GM12878 (cell line): ENCODE results near the gene PPP2R5B. TPM values are rescaled to one million over a fixed set of nuclear protein-coding genes. Genes with fewer than 3 reads are reported as not detected.

Experiments
- ATAC-seq: fragments of 200-7000 bp; cut with Tn5 transposase; 3 replicates; pipeline ENCODE4 v1.9.1; 2020; ENCODE audit warnings: mild to moderate bottlenecking, moderate library complexity
- BruUV-seq: library from RNA; stranded (reverse); fragments of 400-500 nt; replicated peaks from 2 replicates; lab custom pipeline; 2021; lab: Mats Ljungman, UMichigan
- CTCF ChIA-PET: fragments of 300-600 bp; sonication (Branson Sonifier 250); formaldehyde crosslinking; extraction: SDS; loops from one replicate; lab custom pipeline; 2021; ENCODE audit warnings: inconsistent platforms; lab: Yijun Ruan, JAX
- POLR2A ChIA-PET: fragments of 350-600 bp; formaldehyde crosslinking; extraction: SDS; loops from one replicate; lab custom pipeline; 2021; ENCODE audit warnings: inconsistent platforms; lab: Charles Lee
- RAD21 ChIA-PET: fragments of 300-600 bp; sonication (Branson Sonifier 250); formaldehyde crosslinking; loops from one replicate; lab custom pipeline; 2023; ENCODE audit warnings: antibody characterized with exemption; ENCODE audit not compliant: unreplicated experiment; lab: Charles Lee
- SMC1A ChIA-PET: fragments of 300-600 bp; sonication (Branson Sonifier 250); formaldehyde crosslinking; loops from one replicate; lab custom pipeline; 2023; ENCODE audit not compliant: unreplicated experiment, uncharacterized antibody; lab: Charles Lee
- DNase-seq: peaks from one replicate; pipeline ENCODE4 v3.0.0-alpha.2; 2011; ENCODE audit warnings: low read depth, low spot score
- FAIRE-seq: peaks from 3 replicates; lab custom pipeline; 2011; peaks lifted over from hg19 to GRCh38; lab: Jason Lieb, UNC
- H2AFZ ChIP-seq: 2 replicates; pipeline ENCODE4 v1.6.0; 2011; ENCODE audit warnings: low read depth, low read length, control low read depth; ENCODE audit not compliant: control insufficient read depth
- H3K27ac ChIP-seq: 2 replicates; pipeline ENCODE4 v1.5.1; 2011; ENCODE audit warnings: control low read depth; ENCODE audit not compliant: control insufficient read depth, insufficient read depth
- H3K27me3 ChIP-seq, 2 experiments: replicated peaks in 1 of 2; 2 replicates each; pipeline versions ENCODE4 v1.6.0 to v1.6.1; 2011; ENCODE audit warnings: low read length in 1 of 2; ENCODE audit not compliant: control insufficient read depth in 2 of 2, insufficient read depth in 2 of 2
- H3K36me3 ChIP-seq, 2 experiments: 2 replicates each; pipeline ENCODE4 v1.5.1; 2011; ENCODE audit warnings: low read length in 1 of 2; ENCODE audit not compliant: control insufficient read depth in 2 of 2, insufficient read depth in 2 of 2
- H3K4me1 ChIP-seq: 2 replicates; pipeline ENCODE4 v1.6.1; 2011; ENCODE audit warnings: mild to moderate bottlenecking, low read length, moderate library complexity, mixed read lengths; ENCODE audit not compliant: control insufficient read depth, insufficient read depth
- H3K4me2 ChIP-seq: 2 replicates; pipeline ENCODE4 v1.6.0; 2011; ENCODE audit warnings: control low read depth; ENCODE audit not compliant: control insufficient read depth, insufficient read depth
- H3K4me3 ChIP-seq: fragments of 200-600 bp; sonication (generic); 2 replicates; pipeline ENCODE4 v1.5.1; 2016
- H3K79me2 ChIP-seq: 2 replicates; pipeline ENCODE4 v1.6.0; 2011; ENCODE audit warnings: low read length; ENCODE audit not compliant: control insufficient read depth, insufficient read depth
- H3K9ac ChIP-seq: 2 replicates; pipeline ENCODE4 v1.8.0; 2011; ENCODE audit warnings: low read length, control low read depth, mixed read lengths; ENCODE audit not compliant: control insufficient read depth, insufficient read depth
- H3K9me3 ChIP-seq: replicated peaks from 3 replicates; pipeline ENCODE4 v1.5.1; 2011; ENCODE audit warnings: mild to moderate bottlenecking, low read length; ENCODE audit not compliant: control insufficient read depth, insufficient read depth
- H4K20me1 ChIP-seq: 2 replicates; pipeline ENCODE4 v1.6.0; 2011; ENCODE audit not compliant: control insufficient read depth, insufficient read depth
- BHLHE40 ChIP-seq, 2 experiments: fragments of 450-650 bp in 1 of 2; IDR thresholded peaks; 2 replicates each; pipeline ENCODE4 v1.6.1; 2011 to 2017; ENCODE audit warnings: low read depth in 2 of 2, borderline replicate concordance in 1 of 2, improper control_type of control experiment in 1 of 2, low read length in 1 of 2, mild to moderate bottlenecking in 1 of 2
- MTA2 ChIP-seq: fragments of 450-650 bp; IDR thresholded peaks from 2 replicates; pipeline ENCODE4 v1.6.1; 2016; ENCODE audit warnings: low read depth, mild to moderate bottlenecking, moderate library complexity
- ZBTB33 ChIP-seq: fragments of 450-650 bp; IDR thresholded peaks from 2 replicates; pipeline ENCODE4 v1.6.1; 2017; ENCODE audit warnings: mild to moderate bottlenecking
- WGBS: methylation state at CpG from one replicate; pipeline ENCODE4 v1.1.6; 2016; ENCODE audit warnings: low lambda C conversion rate; ENCODE audit not compliant: insufficient replicate concordance, insufficient coverage; ENCODE audit errors: missing lambda C conversion rate; 5-methylcytosine and 5-hydroxymethylcytosine counted together
- in situ Hi-C: fragments of 300-500 bp; cut with MboI; formaldehyde crosslinking; loops from 9 replicates; pipeline ENCODE4 v1.14.3; 2018; ENCODE audit warnings: mixed read lengths
- intact Hi-C: fragments of 100-400 bp; cut with micrococcal nuclease; formaldehyde crosslinking; loops from one replicate; pipeline ENCODE4 v1.14.2; 2022; ENCODE audit not compliant: unreplicated experiment
- polyA plus RNA-seq, 11 experiments: library from polyadenylated mRNA; depleted of rRNA in 4 of 11; unstranded in 6 of 11; stranded (reverse) in 5 of 11; fragments of >200 nt; fragmentation: Nextera tagmentation in 4 of 11; fragmentation: Illumina TruSeq in 1 of 11; extraction: Ambion mirVana in 4 of 11; extraction: Trizol in 1 of 11; gene quantifications; 1 replicate in 1 of 11; 2 replicates in 10 of 11; pipeline versions ENCODE4 v1.2.1 to v1.2.3, GENCODE V29; 2011 to 2016; ENCODE audit warnings: inconsistent platforms in 2 of 11, missing spikeins in 2 of 11, low read depth in 1 of 11
- total RNA-seq, 4 experiments: library from RNA; depleted of rRNA in 3 of 4; stranded (reverse); fragments of >200 nt in 3 of 4; fragmentation: Illumina TruSeq in 1 of 4; extraction: Trizol in 1 of 4; gene quantifications; 2 replicates each; pipeline versions ENCODE4 v1.2.1 to v1.2.3, GENCODE V29; 2013 to 2021
- TF ChIP-seq, protein P1 (sequence below): fragments of 450-650 bp; IDR thresholded peaks from 2 replicates; pipeline ENCODE4 v1.6.1; 2016; ENCODE audit warnings: mild to moderate bottlenecking
- TF ChIP-seq, protein P2 (sequence below): IDR thresholded peaks from 2 replicates; pipeline ENCODE4 v1.6.1; 2012; ENCODE audit warnings: improper control_type of control experiment, low read depth, low read length; ENCODE audit not compliant: insufficient replicate concordance
- TF ChIP-seq, protein P3 (sequence below): IDR thresholded peaks from 2 replicates; pipeline ENCODE4 v1.6.1; 2011; ENCODE audit warnings: borderline replicate concordance, low read depth, mild to moderate bottlenecking, moderate library complexity, mixed read lengths, low read length; ENCODE audit not compliant: insufficient read depth; ENCODE audit errors: extremely low read length

The PPP2R5B gene
- total and polyA plus RNA-seq, 10 of the 15 experiments (the other 5 are each of a cell fraction or from before 2014, with no cell fraction given), result 0.08 to 6.7 (median 2.0) TPM

DNA sequence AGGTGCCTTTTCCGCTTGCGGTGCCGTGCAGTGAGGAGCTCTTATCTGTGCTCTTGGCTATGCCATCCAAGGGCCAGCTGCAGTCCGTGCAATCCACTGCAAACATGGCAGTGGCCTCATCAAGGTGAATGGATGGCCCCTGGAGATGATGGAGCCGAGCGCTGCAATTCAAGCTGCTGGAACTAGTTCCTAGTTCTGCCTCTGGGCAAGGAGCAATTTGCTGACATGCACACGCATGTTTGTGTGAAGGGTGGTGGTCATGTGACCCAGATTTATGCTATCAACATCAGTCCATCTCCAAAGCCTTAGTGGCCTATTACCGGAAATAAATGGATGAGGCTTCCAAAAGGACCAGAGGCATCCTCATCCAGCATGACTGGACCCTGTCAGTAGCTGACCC is 43.0 kb upstream of the PPP2R5B start:
- no peaks in the 10 kb centered on the region for H3K9me3 ChIP-seq
- ChIA-PET POLR2A (interaction anchor here (1.0 to 19.9 kb wide), 2 partner anchors 23 to 103 kb away, joined by 3 to 620 read pairs; partner anchors contain the start of gene SF1), CTCF (interaction anchor here (0.6 to 30.0 kb wide), 5 partner anchors 8 to 195 kb away, joined by 3 to 1208 read pairs (median 3); partner anchors contain the start of gene CDC42BPG), RAD21 (interaction anchor here (0.9 to 12.5 kb wide), 5 partner anchors 9 to 31 kb away, joined by 3 to 253 read pairs (median 3); no protein-coding TSS in a partner anchor), SMC1A (interaction anchor here (1.0 to 11.5 kb wide), 3 partner anchors 10 to 31 kb away, joined by 4 to 227 read pairs (median 226); no protein-coding TSS in a partner anchor)
- peaks cover 30% of the 10 kb centered on the region for H3K79me2 ChIP-seq
- H3K4me3 ChIP-seq, result no peak overlapping the region
- 90% methylated on average over 8 of the region's 8 CpGs for WGBS
- intact Hi-C loops, result no loop called here
- no peak overlapping the region for H2AFZ ChIP-seq
- H3K27ac ChIP-seq, result no peak overlapping the region
- no peaks in the 10 kb centered on the region for H3K27me3 ChIP-seq
- FAIRE-seq, result no peak
- H3K36me3 ChIP-seq, result no peaks in the 10 kb centered on the region; a peak in 1 of 4 replicates
- in situ Hi-C loops, result no loop called here
- no TSS peak for BruUV-seq
- peaks cover 22% of the 10 kb centered on the region for H3K4me1 ChIP-seq
- peaks cover 3% of the 10 kb centered on the region; the same call in 1 of the 2 replicates for H4K20me1 ChIP-seq
- no peak overlapping the region for H3K9ac ChIP-seq
- H3K4me2 ChIP-seq, result no peak overlapping the region
- DNase-seq, result no peak
- ATAC-seq, result no peak
- TF ChIP-seq, protein P1, sequence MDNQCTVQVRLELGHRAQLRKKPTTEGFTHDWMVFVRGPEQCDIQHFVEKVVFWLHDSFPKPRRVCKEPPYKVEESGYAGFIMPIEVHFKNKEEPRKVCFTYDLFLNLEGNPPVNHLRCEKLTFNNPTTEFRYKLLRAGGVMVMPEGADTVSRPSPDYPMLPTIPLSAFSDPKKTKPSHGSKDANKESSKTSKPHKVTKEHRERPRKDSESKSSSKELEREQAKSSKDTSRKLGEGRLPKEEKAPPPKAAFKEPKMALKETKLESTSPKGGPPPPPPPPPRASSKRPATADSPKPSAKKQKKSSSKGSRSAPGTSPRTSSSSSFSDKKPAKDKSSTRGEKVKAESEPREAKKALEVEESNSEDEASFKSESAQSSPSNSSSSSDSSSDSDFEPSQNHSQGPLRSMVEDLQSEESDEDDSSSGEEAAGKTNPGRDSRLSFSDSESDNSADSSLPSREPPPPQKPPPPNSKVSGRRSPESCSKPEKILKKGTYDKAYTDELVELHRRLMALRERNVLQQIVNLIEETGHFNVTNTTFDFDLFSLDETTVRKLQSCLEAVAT, result peak; percentile 2; the same call in 1 of the 2 replicates
- no peak for TF ChIP-seq BHLHE40 (IDR thresholded peaks at IDR 0.05; ENCODE audit: borderline replicate concordance in 1 of 2, low read depth in 2 of 2, low read length in 1 of 2)
- TF ChIP-seq, protein P2, sequence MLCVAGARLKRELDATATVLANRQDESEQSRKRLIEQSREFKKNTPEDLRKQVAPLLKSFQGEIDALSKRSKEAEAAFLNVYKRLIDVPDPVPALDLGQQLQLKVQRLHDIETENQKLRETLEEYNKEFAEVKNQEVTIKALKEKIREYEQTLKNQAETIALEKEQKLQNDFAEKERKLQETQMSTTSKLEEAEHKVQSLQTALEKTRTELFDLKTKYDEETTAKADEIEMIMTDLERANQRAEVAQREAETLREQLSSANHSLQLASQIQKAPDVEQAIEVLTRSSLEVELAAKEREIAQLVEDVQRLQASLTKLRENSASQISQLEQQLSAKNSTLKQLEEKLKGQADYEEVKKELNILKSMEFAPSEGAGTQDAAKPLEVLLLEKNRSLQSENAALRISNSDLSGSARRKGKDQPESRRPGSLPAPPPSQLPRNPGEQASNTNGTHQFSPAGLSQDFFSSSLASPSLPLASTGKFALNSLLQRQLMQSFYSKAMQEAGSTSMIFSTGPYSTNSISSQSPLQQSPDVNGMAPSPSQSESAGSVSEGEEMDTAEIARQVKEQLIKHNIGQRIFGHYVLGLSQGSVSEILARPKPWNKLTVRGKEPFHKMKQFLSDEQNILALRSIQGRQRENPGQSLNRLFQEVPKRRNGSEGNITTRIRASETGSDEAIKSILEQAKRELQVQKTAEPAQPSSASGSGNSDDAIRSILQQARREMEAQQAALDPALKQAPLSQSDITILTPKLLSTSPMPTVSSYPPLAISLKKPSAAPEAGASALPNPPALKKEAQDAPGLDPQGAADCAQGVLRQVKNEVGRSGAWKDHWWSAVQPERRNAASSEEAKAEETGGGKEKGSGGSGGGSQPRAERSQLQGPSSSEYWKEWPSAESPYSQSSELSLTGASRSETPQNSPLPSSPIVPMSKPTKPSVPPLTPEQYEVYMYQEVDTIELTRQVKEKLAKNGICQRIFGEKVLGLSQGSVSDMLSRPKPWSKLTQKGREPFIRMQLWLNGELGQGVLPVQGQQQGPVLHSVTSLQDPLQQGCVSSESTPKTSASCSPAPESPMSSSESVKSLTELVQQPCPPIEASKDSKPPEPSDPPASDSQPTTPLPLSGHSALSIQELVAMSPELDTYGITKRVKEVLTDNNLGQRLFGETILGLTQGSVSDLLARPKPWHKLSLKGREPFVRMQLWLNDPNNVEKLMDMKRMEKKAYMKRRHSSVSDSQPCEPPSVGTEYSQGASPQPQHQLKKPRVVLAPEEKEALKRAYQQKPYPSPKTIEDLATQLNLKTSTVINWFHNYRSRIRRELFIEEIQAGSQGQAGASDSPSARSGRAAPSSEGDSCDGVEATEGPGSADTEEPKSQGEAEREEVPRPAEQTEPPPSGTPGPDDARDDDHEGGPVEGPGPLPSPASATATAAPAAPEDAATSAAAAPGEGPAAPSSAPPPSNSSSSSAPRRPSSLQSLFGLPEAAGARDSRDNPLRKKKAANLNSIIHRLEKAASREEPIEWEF, result no peak
- TF ChIP-seq MTA2, result no peak
- TF ChIP-seq ZBTB33, result no peak
- TF ChIP-seq, protein P3, sequence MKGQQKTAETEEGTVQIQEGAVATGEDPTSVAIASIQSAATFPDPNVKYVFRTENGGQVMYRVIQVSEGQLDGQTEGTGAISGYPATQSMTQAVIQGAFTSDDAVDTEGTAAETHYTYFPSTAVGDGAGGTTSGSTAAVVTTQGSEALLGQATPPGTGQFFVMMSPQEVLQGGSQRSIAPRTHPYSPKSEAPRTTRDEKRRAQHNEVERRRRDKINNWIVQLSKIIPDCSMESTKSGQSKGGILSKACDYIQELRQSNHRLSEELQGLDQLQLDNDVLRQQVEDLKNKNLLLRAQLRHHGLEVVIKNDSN, result no peak
